Activated CD8-positive, alpha-beta memory T cell treated with anti-CD3 and anti-CD28 coated beads for 24 hours (primary cell): Measurements from ENCODE around the gene MEF2C.
"Not testable (repeated sequence)": the region's sequence is repeated elsewhere in the genome, so short reads cannot be mapped to it uniquely, and the experiment has no call there.

Experiments used
- DNase-seq: peaks from one replicate; pipeline ENCODE4 v3.0.0-alpha.2; 2020

Gene MEF2C

GRCh38 chr5:88798933-88799332, 84.1 kb downstream of the MEF2C start:
- DNase-seq: not testable (repeated sequence)

- not testable (repeated sequence) for DNase-seq
Observed at GRCh38 chr5:88793797-88794196, 89.2 kb downstream of the MEF2C start.

GRCh38 chr5:88792144-88792840, 90.7 kb downstream of the MEF2C start:
- DNase-seq: no peak

GRCh38 chr5:88787856-88788255, 95.1 kb downstream of the MEF2C start:
- no peak for DNase-seq

- DNase-seq: no peak
Observed at GRCh38 chr5:88786789-88787188, 96.2 kb downstream of the MEF2C start.

- DNase-seq: no peak
Observed at GRCh38 chr5:88785746-88786565, 97.0 kb downstream of the MEF2C start.

- DNase-seq: no peak
Observed at GRCh38 chr5:88782571-88782970, 100.4 kb downstream of the MEF2C start.

- no peak for DNase-seq
Observed at GRCh38 chr5:88780736-88781135, 102.2 kb downstream of the MEF2C start.

- DNase-seq: no peak
Observed at GRCh38 chr5:88778736-88779135, 104.2 kb downstream of the MEF2C start.

- DNase-seq: no peak
Observed at GRCh38 chr5:88776692-88777091, 106.3 kb downstream of the MEF2C start.

- DNase-seq: no peak
Observed at GRCh38 chr5:88772831-88773230, 110.2 kb downstream of the MEF2C start.

GRCh38 chr5:88772047-88772446, 110.9 kb downstream of the MEF2C start:
- no peak for DNase-seq

- no peak for DNase-seq
Observed at GRCh38 chr5:88770276-88771257, 112.4 kb downstream of the MEF2C start.

GRCh38 chr5:88769165-88769564, 113.8 kb downstream of the MEF2C start:
- DNase-seq: no peak

GRCh38 chr5:88768411-88768810, 114.6 kb downstream of the MEF2C start:
- no peak for DNase-seq

GRCh38 chr5:88765798-88766197, 117.2 kb downstream of the MEF2C start:
- no peak for DNase-seq

GRCh38 chr5:88765171-88765570, 117.8 kb downstream of the MEF2C start:
- DNase-seq: no peak

- DNase-seq: no peak
Observed at GRCh38 chr5:88761939-88762338, 121.0 kb downstream of the MEF2C start.

- DNase-seq: no peak
Observed at GRCh38 chr5:88761269-88761850, 121.6 kb downstream of the MEF2C start.

- DNase-seq: no peak
Observed at GRCh38 chr5:88760527-88760926, 122.5 kb downstream of the MEF2C start.

GRCh38 chr5:88758591-88758990, 124.4 kb downstream of the MEF2C start:
- no peak for DNase-seq

- DNase-seq: no peak
Observed at GRCh38 chr5:88758184-88758583, 124.8 kb downstream of the MEF2C start.

GRCh38 chr5:88756953-88757352, 126.0 kb downstream of the MEF2C start:
- DNase-seq: no peak
